ENCODE results near the gene MCU.
"Not testable (repeated sequence)": the region's sequence is repeated elsewhere in the genome, so short reads cannot be mapped to it uniquely, and the experiment has no call there.

The MCU gene

DNA sequence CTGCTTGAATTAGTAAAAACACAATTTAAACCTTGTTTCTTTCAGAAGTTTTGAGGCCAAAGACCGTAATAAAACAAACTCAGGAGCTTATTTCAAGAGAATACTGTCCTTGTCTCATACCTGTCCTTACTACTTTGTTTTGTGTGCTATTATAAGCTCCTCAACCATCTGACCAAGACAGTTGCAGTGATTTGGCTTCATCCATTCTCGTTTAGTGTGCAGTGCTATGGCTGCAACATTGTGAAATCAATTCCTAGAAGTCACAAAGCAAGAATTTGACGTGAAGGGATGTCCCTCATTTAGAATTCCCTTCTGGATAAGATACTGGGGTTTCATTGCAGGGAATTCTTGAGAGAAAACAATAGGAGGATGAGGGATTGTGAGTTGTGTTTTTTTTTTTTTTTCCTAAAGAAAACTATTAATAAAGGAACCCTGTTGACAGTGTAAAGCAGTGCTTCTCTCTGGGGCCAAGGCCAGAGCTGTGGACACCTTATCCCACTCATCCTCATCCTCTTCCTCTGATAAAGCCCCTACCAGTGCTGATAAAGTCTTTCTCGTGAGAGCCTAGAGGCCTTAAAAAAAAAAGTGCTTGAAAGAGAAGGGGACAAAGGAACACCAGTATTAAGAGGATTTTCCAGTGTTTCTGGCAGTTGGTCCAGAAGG lies 201.3 kb downstream of the MCU start, which contains the start of gene OIT3:
TSS of gene OIT3 (plus strand) at position 604 of the 663 bp plus-strand sequence. CDS start 60 bp downstream, outside the sequence.
- DNase-seq (ENCODE audit: low read depth in 2 of 3, low spot score in 2 of 3), result no peak

DNA sequence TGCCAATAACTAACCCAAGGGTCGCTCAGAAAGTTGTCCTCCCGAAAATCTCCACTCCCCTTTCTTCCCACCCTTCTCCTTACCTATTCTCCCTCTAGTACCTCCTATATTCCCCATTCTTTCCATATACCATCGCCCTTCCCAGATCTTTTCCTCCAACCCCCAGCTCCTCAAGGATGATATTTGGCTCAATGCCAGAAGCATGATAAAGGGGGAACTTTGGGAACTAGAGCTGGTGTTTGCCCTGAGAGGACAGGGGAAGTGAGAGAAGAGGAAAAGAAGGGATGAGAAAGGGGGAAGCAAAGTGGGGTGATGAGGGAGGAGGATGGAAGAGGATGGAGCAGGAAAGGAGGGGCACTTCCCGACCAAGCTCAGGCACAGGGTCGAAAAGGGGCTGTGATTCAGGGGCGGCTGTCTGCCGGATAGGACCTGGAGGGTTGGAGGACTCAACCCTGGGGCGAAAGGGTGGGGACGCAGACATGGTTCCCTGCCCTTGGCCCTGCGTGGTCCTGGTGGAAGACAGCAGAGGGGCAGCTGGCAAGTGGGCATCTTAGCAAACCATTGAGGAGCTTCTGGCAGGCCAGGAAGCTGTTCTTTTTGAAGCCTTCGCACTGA lies 203.4 kb downstream of the MCU start:
- DNase-seq (ENCODE audit: low read depth in 2 of 3, low spot score in 2 of 3), result no peak

DNA sequence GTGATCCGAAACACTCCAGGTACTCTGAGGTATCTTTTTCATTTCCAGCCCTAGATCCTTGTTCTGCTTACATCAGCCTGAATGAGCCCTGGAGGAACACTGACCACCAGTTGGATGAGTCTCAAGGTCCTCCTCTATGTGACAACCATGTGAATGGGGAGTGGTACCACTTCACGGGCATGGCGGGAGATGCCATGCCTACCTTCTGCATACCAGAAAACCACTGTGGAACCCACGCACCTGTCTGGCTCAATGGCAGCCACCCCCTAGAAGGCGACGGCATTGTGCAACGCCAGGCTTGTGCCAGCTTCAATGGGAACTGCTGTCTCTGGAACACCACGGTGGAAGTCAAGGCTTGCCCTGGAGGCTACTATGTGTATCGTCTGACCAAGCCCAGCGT lies 206.7 kb downstream of the MCU start:
- DNase-seq (ENCODE audit: low read depth in 2 of 3, low spot score in 2 of 3), result no peak

DNA sequence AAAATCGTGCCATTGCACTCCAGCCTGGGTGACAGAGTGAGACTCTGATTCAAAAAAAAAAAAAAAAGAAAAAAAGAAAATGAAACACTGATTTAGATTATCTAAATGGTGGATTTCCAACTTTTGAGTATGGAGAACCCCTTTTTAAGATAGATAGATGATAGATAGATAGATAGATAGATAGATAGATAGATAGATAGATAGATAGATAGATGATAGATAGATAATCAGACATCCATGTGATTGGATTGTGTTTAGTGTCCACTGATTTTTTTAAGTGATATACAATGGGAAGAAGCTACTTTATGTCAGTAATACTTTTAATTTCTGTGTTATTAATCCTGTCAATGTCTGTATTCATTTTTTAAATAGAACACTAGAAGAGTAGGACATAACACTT lies 207.6 kb downstream of the MCU start:
- DNase-seq (ENCODE audit: low read depth in 2 of 3, low spot score in 2 of 3), result no peak

DNA sequence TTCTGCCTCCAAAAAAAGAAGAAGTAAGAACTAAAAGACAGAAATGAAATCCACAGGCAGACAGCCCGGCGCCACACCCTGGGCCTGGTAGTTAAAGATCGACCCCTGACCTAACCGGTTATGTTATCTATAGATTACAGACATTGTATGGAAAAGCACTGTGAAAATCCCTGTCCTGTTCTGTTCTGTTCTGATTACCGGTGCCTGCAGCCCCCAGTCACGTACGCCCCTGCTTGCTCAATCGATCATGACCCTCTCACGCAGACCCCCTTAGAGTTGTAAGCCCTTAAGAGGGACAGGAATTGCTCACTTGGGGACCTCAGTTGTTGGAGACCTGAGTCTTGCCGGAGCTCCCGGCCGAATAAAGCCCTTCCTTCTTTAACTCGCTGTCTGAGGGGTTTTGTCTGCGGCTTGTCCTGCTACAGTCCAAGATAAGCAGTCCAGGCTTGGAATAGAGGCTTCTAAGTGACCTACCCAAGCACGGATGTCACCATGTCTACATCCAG lies 212.1 kb downstream of the MCU start:
- not testable (repeated sequence) for DNase-seq (ENCODE audit: low read depth in 2 of 3, low spot score in 2 of 3)

DNA sequence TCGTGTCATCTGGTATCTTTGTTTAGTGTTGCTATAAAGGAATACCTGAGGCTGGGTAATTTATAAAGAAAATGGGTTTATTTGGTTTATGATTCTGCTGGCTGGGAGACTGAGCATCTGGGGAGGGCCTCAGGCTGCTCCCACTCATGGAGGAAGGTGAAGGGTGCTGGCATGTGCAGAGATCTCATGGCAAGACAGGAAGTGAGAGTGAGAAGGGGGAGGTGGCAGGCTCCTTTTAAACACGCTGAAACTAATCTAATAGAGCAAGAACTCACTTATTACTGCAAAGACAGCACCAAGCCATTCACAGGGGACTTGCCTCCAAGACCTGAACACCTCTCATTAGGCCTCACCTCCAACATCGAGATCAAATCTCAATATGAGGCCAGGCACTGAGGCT lies 212.9 kb downstream of the MCU start:
- no peak for DNase-seq (ENCODE audit: low read depth in 2 of 3, low spot score in 2 of 3)

DNA sequence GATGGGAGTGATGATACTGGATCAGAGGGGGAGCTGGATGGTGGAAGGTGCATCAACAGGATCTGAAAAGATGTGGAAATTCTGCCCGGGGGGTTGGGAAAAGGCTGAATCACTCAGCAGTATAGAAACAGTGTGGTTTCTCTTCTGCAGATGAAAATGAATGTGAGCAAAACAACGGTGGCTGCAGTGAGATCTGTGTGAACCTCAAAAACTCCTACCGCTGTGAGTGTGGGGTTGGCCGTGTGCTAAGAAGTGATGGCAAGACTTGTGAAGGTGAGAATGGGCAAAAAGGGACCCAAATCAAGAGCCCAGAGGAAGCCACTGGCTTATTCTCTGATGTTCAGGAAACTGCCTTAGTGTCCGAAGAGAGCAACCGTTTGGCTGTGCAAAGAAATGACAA lies 214.5 kb downstream of the MCU start:
- no peak for DNase-seq (ENCODE audit: low read depth in 2 of 3, low spot score in 2 of 3)

DNA sequence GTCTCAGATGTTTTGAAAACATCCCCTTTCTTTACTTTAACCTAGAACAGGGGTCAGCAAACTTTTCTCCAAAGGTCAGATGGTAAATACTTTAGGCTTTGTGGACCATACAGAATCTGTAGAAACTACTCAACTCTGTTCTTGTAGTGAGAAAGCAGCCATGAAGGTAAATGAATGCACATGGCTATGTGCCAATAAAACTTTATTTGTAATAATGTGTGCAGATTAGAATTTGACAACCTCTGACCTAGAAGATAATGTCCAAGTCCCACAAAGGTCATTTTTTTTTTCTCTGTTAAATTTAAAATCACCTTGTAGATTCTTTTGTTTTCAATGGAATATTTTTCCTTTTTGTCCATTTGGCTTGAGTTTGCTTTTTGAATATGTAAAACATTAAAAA lies 218.8 kb downstream of the MCU start:
- no peak for DNase-seq (ENCODE audit: low read depth in 2 of 3, low spot score in 2 of 3)

DNA sequence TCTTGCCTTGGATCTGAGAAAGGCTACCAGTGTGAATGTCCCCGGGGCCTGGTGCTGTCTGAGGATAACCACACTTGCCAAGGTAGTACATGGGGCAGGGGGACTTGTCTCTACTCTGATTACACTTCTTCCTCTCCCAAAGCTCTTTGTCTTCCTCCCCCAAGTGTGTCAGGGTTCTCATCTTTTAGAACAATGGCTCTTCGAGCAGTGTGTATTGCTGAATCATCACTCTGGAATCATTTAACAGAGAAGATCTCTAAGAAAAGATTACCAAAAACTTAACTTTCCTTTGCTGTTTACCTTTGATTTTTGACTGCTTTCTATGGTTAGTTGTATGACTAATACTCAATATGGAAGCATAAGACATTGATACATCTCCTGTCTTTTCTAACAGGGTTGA lies 219.8 kb downstream of the MCU start:
- no peak for DNase-seq (ENCODE audit: low read depth in 2 of 3, low spot score in 2 of 3)

DNA sequence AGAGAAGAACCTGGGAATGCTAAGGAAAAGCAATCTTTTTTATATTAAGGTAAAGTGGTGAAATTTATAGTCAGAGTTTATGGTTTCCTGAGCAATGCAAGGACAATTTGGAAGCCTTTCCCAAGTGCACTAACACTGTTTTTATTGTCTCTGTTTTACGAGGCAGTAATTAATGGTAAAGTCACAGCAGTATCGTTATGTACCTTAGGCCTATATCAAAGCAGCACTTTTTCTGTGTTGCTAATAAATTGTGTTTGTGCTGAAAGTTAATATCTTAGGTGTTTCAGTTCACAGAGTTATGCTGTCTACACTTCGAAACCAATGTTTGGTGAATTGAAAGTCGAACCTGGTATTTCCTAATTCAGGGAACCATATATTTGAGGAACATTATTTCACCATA lies 220.8 kb downstream of the MCU start:
- no peak for DNase-seq (ENCODE audit: low read depth in 2 of 3, low spot score in 2 of 3)

DNA sequence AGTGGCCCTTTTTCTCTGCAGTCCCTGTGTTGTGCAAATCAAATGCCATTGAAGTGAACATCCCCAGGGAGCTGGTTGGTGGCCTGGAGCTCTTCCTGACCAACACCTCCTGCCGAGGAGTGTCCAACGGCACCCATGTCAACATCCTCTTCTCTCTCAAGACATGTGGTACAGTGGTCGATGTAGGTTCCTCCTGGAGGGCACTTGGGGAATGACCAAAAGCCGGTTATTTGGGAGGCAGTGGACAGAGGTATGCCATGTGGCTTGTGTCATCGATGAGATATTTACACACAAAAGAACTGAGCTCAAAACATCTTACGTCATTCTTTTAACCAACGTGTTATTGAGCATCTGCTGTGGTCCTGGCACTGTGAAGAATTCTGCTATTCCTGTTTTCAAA lies 221.3 kb downstream of the MCU start:
- DNase-seq (ENCODE audit: low read depth in 2 of 3, low spot score in 2 of 3), result no peak

DNA sequence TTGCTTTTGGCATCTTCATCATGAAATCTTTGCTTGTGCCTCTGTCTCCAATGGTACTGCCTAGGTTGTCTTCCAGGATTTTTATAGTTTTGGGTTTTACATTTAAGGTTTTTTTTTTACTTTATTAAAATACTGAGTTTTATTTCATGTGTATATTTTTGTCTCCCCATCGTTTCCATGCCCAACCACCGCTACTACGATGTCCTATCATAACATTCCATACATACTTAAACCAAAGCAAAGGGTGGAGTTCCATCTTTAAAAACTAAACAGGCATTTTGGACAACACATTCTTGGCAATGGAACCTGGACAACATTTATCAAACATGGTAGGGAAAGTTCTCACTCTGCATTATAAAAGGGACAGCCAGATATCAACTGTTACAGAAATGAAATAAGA lies 225.3 kb downstream of the MCU start:
- DNase-seq (ENCODE audit: low read depth in 2 of 3, low spot score in 2 of 3), result not testable (repeated sequence)

DNA sequence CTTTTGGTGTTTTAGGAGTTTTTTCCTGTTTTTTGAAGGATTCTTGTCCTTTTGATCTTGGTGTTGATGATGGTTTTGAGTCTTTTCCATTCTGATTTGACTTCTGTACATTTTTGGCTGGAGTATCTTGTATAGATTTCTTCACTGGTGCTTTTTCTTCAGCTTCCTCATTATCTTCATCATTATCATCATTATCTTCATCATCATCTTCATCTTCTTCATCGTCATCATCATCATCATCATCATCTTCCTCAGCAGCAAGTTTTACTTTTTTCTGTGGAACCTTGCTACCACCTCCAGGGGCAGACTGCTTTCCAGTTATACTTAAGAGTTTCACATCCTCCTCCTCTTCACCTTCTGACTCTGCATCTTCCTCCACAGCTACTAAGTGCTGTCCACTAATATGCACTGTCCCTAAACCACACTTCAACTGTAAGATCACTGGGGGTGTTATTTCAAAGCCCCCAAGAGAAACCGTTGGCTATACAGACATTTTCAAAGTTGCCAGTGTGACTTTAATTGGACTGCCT lies 225.9 kb downstream of the MCU start:
- DNase-seq (ENCODE audit: low read depth in 2 of 3, low spot score in 2 of 3), result not testable (repeated sequence)

DNA sequence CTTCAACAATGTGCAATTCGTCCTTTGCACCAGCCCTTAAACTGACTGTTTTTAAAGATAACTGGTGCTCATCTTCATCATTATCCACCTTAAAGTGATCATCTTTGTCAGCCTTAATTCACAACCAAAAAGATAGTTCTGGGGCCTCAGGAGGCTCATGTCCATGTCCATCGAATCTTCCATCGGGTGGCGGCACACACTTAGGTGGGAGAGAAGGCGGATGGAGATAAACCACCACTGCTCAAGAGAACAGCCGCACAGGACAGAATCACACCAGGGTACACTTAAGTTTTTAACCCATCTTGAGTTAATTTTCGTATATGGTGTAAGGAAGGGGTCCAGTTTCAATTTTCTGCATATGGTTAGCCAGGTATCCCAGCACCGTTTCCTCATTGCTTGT lies 226.4 kb downstream of the MCU start:
- DNase-seq (ENCODE audit: low read depth in 2 of 3, low spot score in 2 of 3), result no peak

DNA sequence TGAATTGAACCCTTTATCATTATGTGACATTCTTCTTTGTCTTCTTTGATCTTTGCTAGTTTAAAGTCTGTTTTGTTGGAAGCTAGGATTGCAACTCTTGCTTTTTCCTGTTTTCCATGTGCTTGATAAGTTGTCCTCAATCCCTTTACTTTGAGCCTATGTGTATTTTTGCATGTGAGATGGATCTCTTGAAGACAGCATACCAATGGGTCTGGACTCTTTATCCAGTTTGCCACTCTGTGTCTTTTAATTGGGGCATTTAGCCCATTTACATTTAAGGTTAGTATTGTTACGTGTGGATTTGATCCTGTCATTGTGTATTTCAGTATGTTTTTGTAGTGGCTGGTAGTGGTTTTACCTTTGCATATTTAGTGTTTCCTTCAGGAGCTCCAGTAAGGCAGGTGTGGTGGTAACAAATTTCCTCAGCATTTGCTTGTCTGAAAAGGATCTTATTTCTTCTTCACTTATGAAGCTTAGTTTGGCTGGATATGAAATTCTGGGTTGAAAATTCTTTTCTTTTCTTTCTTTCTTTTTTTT lies 229.3 kb downstream of the MCU start:
- DNase-seq (ENCODE audit: low read depth in 2 of 3, low spot score in 2 of 3), result not testable (repeated sequence)

DNA sequence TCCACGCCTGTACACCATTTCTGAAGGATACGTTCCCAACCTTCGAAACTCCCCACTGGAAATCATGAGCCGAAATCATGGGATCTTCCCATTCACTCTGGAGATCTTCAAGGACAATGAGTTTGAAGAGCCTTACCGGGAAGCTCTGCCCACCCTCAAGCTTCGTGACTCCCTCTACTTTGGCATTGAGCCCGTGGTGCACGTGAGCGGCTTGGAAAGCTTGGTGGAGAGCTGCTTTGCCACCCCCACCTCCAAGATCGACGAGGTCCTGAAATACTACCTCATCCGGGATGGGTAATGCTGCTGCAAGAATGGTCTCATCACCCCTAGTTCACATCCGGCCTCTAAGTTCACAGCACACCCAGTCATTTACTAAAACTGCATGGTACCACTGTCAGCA lies 232.4 kb downstream of the MCU start:
- DNase-seq (ENCODE audit: low read depth in 2 of 3, low spot score in 2 of 3), result no peak

DNA sequence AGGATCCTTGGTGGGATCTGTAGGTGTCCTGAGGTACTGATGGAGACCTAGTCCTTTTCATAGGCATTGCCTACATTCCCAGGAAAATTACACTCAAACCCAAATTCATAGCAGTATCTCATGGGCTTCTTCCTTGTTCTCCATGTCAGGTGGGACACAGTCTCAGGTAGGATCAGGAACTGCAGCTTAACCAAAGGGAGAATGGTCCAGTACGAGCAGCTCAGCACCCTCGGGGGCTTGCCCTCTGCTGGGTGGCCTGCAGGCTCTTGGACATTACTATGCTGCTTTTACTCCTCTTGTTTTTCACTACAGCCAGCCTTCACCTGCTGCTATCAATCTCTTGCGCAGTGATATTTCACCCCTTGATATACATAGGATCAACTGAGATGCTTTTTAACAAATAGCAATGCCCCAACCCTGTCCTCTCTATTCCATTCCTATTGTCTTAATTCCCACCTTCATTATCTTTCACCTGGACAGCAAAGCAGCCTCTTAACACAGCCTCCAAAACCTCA lies 234.1 kb downstream of the MCU start:
- no peak for DNase-seq (ENCODE audit: low read depth in 2 of 3, low spot score in 2 of 3)

DNA sequence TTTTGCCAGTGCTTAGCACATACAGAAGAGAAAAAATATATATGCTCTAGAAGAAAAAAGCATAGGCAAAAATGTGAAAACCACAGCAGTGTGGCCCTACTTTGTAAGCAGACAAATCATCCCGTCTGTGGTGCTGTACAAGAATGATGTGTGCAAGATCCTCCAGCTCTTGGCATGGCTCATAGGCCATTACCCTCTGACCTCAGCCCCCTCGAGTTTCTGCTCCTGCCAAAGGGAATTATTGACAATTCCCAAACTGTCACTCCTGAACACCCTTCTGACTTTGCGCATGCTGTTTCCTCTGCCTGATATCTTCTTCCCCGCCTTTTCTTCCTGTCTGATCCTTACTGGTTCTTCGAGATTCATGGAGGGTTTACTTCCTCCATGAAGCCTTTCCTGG lies 235.5 kb downstream of the MCU start:
- no peak for DNase-seq (ENCODE audit: low read depth in 2 of 3, low spot score in 2 of 3)

DNA sequence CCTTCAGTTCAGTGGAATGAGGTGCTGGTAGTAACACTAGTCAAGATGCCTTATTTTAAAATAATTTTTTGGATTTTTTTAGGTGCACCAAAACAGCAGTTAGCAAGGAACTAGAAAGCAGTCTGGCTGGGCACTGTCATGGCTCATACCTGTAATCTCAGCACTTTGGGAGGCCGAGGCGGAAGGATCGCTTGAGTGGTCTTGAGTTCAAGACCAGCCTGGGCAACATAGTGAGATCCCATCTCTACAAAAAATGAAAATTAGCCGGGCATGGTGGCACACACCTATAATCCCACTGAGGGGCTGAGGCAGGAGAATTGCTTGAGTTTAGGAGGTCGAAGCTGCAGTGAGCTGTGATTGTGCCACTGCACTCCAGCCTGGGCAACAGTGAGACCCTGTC lies 236.9 kb downstream of the MCU start:
- no peak for DNase-seq (ENCODE audit: low read depth in 2 of 3, low spot score in 2 of 3)

DNA sequence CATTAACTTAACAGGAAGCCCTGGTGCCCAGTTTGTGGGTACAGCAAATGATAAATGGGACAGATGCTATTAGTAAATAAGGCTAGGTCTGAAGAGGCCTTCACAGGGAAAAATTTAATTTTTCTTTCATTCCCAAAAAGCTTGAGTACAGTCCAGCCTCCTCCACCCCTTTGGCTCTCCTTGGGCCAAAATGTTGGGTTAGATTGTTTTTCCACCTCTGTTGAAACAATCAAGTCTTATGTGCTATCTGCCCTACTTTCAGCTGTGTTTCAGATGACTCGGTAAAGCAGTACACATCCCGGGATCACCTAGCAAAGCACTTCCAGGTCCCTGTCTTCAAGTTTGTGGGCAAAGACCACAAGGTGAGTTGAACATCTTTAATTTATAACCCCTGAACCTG lies 238.3 kb downstream of the MCU start:
- no peak for DNase-seq (ENCODE audit: low read depth in 2 of 3, low spot score in 2 of 3)

DNA sequence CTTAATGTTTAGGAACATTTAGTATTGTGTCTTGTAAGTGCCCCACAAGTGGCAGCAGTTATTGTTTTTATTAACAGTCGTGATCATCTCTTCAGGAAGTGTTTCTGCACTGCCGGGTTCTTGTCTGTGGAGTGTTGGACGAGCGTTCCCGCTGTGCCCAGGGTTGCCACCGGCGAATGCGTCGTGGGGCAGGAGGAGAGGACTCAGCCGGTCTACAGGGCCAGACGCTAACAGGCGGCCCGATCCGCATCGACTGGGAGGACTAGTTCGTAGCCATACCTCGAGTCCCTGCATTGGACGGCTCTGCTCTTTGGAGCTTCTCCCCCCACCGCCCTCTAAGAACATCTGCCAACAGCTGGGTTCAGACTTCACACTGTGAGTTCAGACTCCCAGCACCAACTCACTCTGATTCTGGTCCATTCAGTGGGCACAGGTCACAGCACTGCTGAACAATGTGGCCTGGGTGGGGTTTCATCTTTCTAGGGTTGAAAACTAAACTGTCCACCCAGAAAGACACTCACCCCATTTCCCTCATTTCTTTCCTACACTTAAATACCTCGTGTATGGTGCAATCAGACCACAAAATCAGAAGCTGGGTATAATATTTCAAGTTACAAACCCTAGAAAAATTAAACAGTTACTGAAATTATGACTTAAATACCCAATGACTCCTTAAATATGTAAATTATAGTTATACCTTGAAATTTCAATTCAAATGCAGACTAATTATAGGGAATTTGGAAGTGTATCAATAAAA lies 240.5 kb downstream of the MCU start:
- no peak for DNase-seq (ENCODE audit: low read depth in 2 of 3, low spot score in 2 of 3)
